CD4-positive, alpha-beta T cell treated with Interleukin-17A for 4 hours (primary cell): ENCODE results near the gene LGMN.
A peak's percentile ranks its signal among the peaks of the same experiment; 100 is the strongest.
"Not testable (repeated sequence)": the region's sequence is repeated elsewhere in the genome, so short reads cannot be mapped to it uniquely, and the experiment has no call there.

Experiments
- DNase-seq: peaks from one replicate; pipeline ENCODE4 v3.0.0-alpha.2; 2020; ENCODE audit warnings: mixed read lengths

Gene LGMN

GRCh38 chr14:92748259-92749016 is at the start of gene LGMN:
Gene LGMN (minus strand): TSS chr14:92748627. CDS start chr14:92732786, 15,841 bp downstream.
- peak; percentile 92 for DNase-seq

- DNase-seq = no peak
Measured at GRCh38 chr14:92794961-92795360, 46.5 kb upstream of the LGMN start.

DNA sequence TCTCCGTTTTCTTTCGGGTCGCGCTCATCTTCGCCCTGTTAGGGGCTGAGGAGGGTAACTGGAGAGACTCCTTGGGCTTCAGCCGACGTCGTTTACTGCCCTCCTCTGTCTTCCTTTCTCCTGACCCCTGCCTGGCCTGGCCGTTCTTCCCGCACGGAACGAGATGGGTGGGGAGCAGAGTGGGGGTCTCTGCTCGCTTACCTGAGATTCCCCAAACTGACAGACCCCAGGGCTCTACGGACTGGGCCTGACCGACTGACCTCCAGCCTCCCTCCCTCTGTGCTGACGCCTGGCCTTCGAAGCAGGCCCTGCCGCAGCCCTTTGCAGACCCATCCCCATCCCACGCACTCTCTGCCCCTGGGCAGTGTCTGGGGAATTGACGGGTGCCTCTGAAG is 46.1 kb upstream of the LGMN start:
- DNase-seq = peak; percentile 5

GRCh38 chr14:92793709-92794546 is 45.5 kb upstream of the LGMN start, which contains the start of gene GOLGA5:
Gene GOLGA5 (plus strand): TSS chr14:92794305. CDS start chr14:92797438, 3,133 bp downstream.
- DNase-seq = peak; percentile 98

DNA sequence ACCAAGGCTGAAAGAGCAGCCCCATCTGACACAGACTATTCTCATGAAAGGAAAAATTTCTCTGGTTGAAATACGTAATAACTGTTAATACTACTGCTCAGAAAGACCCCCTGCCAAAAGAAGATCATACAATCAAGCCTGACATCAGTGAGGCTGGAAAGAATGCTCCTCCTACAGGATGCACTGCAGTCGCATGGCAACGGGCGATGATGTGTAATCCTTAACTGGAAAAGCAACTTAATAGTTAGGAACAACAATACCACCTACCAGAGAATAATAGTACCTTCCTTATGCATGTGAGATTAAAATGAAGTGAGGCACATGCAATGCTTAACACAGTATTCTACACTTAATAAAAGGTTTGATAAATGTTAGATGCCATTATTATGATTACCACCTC is 44.5 kb upstream of the LGMN start:
- no peak for DNase-seq

DNA sequence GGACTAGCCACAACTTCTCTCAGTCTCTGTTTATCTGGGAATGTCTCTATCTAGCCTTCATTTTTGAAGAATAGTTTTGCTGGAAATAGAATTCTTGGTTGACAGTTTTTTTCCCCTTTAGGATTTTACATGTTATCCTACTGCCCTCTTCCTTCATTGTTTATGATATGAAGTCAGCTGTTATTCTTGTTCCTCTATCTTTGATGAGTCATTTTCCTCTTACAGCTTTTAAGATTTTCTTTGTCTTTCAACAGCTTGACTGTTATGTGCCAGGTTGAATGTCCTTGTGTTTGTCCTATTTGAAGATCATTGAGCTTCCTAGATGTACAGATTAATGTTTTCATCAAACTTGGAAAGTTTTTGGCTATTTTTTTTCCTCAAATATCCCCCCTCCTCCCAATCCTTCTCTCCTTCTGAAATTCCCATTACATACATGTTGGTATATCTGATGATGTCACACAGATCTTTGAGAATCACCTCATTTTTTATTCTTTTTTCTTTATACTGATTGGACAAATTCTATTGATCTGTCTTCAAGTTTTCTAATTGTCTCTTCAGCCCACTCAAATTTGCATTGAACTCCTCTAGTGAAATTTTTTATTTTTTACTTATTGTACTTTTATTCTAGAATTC is 41.1 kb upstream of the LGMN start:
- no peak for DNase-seq

DNA sequence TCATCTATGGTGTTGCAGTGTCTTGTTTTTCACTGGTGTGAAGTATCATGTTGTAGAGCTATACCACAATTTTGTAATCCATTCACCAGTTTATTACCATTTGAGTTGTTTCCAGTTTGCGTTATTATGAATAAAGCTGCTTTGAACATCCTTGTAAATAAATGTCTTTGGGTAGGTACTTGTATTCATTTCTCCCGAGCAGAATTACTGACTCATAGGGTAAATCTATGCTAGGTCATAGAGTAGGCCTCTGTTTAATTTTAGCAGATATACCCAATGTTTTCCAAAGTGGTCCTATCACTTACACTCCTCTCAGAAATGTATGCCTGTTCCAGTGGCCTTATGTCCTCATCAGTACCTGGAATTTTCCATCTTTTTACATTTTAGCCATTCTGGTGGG is 39.1 kb upstream of the LGMN start:
- no peak for DNase-seq

GRCh38 chr14:92786427-92786756 is 38.0 kb upstream of the LGMN start:
- DNase-seq = no peak

DNA sequence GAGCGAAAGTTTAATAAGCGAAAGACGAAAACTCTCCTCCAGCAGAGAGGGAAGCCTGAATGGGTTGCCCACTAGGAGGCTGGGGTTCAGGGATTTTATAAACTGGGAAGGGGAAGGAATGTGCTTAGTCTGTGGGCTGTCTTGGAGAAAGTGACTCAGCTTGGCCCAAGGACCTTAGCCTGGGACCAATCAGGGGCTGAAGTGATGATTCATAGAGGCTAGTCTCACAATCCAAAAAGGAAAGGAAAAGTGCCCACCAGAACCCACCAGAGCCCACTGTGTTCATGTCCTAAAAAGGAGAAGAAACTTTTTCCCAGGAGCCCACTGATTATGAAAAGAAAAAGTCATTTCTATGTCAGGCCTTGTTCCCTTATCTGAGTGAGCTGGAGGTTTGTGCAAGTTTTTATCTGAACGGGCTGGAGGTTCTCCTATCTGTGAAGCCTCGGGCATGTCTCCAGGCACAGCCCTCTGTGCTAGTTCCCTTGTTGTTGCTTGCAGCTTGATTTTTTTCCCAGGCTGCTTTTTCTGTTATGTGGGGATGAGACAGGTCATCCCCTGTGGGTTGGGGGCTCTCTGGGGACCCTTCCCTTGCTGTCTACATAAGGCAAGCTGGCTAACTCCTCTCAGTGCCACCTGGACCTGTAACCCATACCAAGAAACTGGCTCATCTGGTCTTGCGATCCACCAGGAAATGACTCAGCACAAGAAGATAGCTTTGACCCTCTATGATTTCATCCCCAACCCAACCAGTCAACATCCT is 37.4 kb upstream of the LGMN start:
- DNase-seq = no peak

- peak; percentile 39 for DNase-seq
Measured at GRCh38 chr14:92783813-92784431, 35.5 kb upstream of the LGMN start.

- DNase-seq = no peak
Measured at GRCh38 chr14:92781350-92781749, 32.9 kb upstream of the LGMN start.

DNA sequence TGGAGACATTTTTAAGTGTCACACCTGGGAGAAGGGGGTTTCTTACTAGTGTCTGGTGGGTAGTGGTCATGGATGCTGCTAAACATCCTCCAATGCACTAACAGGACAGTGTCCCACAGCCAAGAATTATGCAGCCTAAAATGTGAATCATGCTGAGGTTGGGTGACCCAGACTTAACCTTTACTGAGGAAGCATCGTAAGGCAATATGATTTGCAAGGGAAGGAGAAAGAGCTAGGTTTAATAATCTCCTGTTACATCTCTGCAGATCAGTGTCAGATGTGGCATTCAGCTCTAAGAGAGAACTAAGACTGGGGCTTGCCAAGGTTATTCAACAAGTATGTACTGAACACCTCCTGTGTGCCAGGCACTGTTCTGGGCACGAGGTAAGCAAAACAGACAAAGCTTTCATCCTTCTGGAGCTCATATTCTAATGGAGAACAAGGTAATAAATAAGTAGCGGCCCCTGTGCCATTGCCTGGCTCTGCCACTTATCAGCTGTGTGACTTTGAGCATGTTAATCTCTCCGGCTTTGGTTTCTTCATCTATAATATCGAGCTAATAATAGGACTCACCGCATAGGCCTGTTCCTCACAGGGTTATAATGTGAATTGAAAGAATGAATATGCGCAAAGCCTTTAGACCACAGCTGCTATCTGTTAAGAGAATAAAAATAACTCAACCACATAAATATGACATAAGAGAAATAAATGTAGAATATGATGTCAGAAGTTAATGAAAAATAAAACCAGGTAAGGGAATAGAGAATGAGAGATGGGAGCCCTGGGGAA is 32.2 kb upstream of the LGMN start:
- DNase-seq = no peak

- not testable (repeated sequence) for DNase-seq
Measured at GRCh38 chr14:92778868-92779565, 30.6 kb upstream of the LGMN start.

DNA sequence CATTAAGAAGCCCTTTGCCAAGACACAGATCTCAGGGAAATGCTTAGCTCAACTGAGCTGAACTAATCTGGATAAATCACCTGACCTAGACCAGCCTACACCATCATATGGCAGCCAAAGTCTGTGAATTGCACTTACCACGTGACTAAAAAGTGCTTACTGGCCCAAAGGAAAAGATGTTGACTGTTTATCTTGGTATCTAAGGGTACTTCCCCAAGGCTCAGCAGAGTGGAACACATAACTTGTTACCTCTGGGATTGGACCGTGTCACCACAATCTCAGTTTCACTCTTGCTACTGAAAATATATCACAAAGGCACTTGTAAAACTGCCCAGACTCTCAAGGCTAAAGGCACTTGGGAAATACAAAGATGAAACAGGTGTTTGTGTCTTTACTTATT is 26.9 kb upstream of the LGMN start:
- DNase-seq = not testable (repeated sequence)

DNA sequence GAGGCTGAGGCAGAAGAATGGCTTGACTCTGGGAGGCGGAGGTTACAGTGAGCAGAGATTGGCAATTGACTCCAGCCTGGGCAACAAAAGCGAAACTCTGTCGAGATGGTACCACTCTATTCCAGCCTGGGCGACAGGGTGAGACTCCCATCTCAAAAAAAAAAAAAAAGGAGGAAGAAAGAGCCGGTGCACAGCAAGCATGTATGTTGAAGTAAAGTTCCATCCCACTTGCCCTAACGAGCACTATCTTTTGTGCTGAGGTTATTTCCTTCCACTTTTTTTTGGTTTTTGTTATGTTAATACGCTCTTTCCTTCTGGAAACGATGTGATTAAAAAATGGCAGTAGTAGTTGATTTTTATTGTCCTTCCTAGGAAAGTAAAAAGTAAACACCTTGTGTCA is 26.1 kb upstream of the LGMN start:
- DNase-seq = no peak

- DNase-seq = no peak
Measured at GRCh38 chr14:92770484-92770883, 22.1 kb upstream of the LGMN start.

- no peak for DNase-seq
Measured at GRCh38 chr14:92768795-92769194, 20.4 kb upstream of the LGMN start.

- DNase-seq = not testable (repeated sequence)
Measured at GRCh38 chr14:92768236-92768635, 19.8 kb upstream of the LGMN start.

GRCh38 chr14:92763666-92764631 is 15.5 kb upstream of the LGMN start:
- DNase-seq = not testable (repeated sequence)

DNA sequence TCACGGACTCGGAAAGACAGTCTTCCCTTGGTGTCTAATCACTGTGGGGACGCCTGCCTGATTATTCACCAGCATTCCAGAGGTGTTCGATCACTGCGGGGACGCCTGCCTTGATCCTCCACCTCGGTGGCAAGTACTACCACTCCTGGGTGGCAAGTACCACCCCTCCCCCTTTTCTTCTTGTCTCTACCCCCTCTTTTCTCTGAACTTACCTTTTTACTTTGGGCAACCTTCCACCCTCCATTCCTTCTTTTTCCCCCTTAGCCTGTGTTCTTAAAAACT is 12.0 kb upstream of the LGMN start:
- no peak for DNase-seq
